ENCODE data around the gene TRAF3IP1.
"Not testable (repeated sequence)": the region's sequence is repeated elsewhere in the genome, so short reads cannot be mapped to it uniquely, and the experiment has no call there.

The TRAF3IP1 gene

GRCh38 chr2:238339814-238340213, 19.5 kb downstream of the TRAF3IP1 start:
- DNase-seq (ENCODE audit: low read depth in 3 of 3) = no peak

- DNase-seq (ENCODE audit: low read depth in 3 of 3) = no peak
These were observed 21.2 kb downstream of the TRAF3IP1 start for GRCh38 chr2:238341536-238341935.

- no peak for DNase-seq (ENCODE audit: low read depth in 3 of 3)
These were observed 23.7 kb downstream of the TRAF3IP1 start for GRCh38 chr2:238344035-238344434.

GRCh38 chr2:238344517-238344916, 24.2 kb downstream of the TRAF3IP1 start:
- DNase-seq (ENCODE audit: low read depth in 3 of 3) = no peak

GRCh38 chr2:238345297-238345968, 25.1 kb downstream of the TRAF3IP1 start:
- no peak for DNase-seq (ENCODE audit: low read depth in 3 of 3)

GRCh38 chr2:238346544-238346943, 26.2 kb downstream of the TRAF3IP1 start:
- DNase-seq (ENCODE audit: low read depth in 3 of 3) = no peak

- DNase-seq (ENCODE audit: low read depth in 3 of 3) = no peak
These were observed 30.0 kb downstream of the TRAF3IP1 start for GRCh38 chr2:238350150-238350897.

GRCh38 chr2:238351315-238351714, 31.0 kb downstream of the TRAF3IP1 start:
- no peak for DNase-seq (ENCODE audit: low read depth in 3 of 3)

GRCh38 chr2:238352361-238352760, 32.0 kb downstream of the TRAF3IP1 start:
- DNase-seq (ENCODE audit: low read depth in 3 of 3) = no peak

GRCh38 chr2:238358769-238359168, 38.5 kb downstream of the TRAF3IP1 start:
- DNase-seq (ENCODE audit: low read depth in 3 of 3) = no peak

GRCh38 chr2:238359403-238359802, 39.1 kb downstream of the TRAF3IP1 start:
- no peak for DNase-seq (ENCODE audit: low read depth in 3 of 3)

- no peak for DNase-seq (ENCODE audit: low read depth in 3 of 3)
These were observed 41.6 kb downstream of the TRAF3IP1 start for GRCh38 chr2:238361877-238362276.

GRCh38 chr2:238362626-238363025, 42.3 kb downstream of the TRAF3IP1 start:
- no peak for DNase-seq (ENCODE audit: low read depth in 3 of 3)

GRCh38 chr2:238369591-238370040, 49.3 kb downstream of the TRAF3IP1 start:
- DNase-seq (ENCODE audit: low read depth in 3 of 3) = no peak

- no peak for DNase-seq (ENCODE audit: low read depth in 3 of 3)
These were observed 49.9 kb downstream of the TRAF3IP1 start for GRCh38 chr2:238370094-238370822.

GRCh38 chr2:238370823-238371372, 50.6 kb downstream of the TRAF3IP1 start:
- peak; percentile 19 to 42 (median 26) for DNase-seq (ENCODE audit: low read depth in 3 of 3)

GRCh38 chr2:238372277-238372676, 52.0 kb downstream of the TRAF3IP1 start:
- DNase-seq (ENCODE audit: low read depth in 3 of 3) = not testable (repeated sequence)

GRCh38 chr2:238376884-238377391, 56.6 kb downstream of the TRAF3IP1 start:
- no peak for DNase-seq (ENCODE audit: low read depth in 3 of 3)

- no peak for DNase-seq (ENCODE audit: low read depth in 3 of 3)
These were observed 58.1 kb downstream of the TRAF3IP1 start for GRCh38 chr2:238378230-238379095.

- peak in 1 of 3 donors; percentile 3 for DNase-seq (ENCODE audit: low read depth in 3 of 3)
These were observed 58.9 kb downstream of the TRAF3IP1 start for GRCh38 chr2:238379096-238379810.

All from stimulated activated CD4-positive, alpha-beta T cell treated with anti-CD3 and anti-CD28 coated beads, TNF-alpha, amount 100 ng/mL, for 48 hours (primary cell).